Right hindlimb (tissue), 1 donor: ENCODE data around the gene CSTB.

Experiments used
- DNase-seq: peaks from one replicate; pipeline ENCODE4 v3.0.0-alpha.2; 2018

Gene CSTB

GRCh38 chr21:43727519-43728153 lies 48.5 kb downstream of the CSTB start:
- no peak for DNase-seq

DNA sequence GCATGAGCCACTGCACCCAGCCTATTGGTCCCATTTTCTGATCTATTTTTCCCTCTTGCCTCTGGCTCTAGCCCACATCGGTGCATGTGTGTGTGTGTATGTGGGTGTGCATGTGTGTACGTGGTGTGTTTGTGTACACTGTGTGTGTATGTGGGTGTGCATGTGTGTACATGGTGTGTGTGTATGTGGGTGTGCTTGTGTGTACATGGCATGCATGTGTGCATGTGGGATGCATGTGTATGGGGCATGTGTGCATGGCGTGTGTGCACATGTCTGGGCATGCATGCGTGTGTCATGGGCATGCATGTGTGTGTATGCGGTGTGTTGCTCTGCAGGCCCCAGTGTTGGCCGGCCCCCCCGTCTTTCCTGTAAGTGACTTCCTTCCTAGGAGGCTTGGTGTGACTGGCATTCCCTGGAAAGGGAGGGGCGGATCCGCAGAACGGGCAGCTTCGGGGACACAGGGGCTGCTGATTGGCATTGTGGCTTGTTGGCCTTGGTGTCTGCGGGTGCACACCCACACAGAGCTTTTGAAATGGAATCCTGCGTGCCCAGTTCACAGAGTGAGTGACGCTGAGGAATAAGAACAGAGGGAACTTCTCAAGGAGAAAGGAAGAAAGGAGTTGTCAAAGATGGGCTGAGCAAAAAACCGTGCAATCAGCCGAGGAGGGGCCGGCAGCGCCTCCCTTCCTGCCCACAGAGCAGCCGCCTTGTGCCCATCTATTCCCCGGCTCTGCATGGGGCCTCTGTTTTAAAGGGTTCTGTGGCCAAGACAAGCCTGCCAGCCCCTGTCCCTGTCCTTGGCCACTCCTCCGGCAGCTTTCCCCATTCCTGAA lies 49.2 kb downstream of the CSTB start:
- no peak for DNase-seq
